H1 (cell line): ENCODE results near the gene KMT5C. TPM values are rescaled to one million over a fixed set of nuclear protein-coding genes. Genes with fewer than 3 reads are reported as not detected.

Source experiments
- ATF3 ChIP-seq: IDR thresholded peaks from 2 replicates; pipeline ENCODE4 v1.6.1; 2011; ENCODE audit warnings: low read depth, mild to moderate bottlenecking, low read length; ENCODE audit not compliant: insufficient read depth
- FOSL1 ChIP-seq: IDR thresholded peaks from 2 replicates; pipeline ENCODE4 v1.6.1; 2011; ENCODE audit warnings: mild to moderate bottlenecking, low read depth, low read length, moderate library complexity; ENCODE audit not compliant: insufficient read depth
- polyA plus RNA-seq, 7 experiments: library from polyadenylated mRNA; depleted of rRNA in 3 of 7; stranded (reverse) in 5 of 7; unstranded in 2 of 7; fragments of >200 nt in 5 of 7; fragments of 200-250 nt in 2 of 7; gene quantifications; 1 replicate in 5 of 7; 2 replicates in 1 of 7; 4 replicates in 1 of 7; pipeline versions ENCODE4 v1.2.1 to v1.2.3, GENCODE V29; 2011 to 2013; ENCODE audit warnings: missing spikeins in 2 of 7, mixed read lengths in 2 of 7
- total RNA-seq: library from RNA; stranded (reverse); fragmentation: NEBNext Ultra II Directional; extraction: Animal tissue kit (Norgen Biotek cat#: 25700); gene quantifications from 2 replicates; pipeline ENCODE4 v1.2.1, GENCODE V29; 2021

The KMT5C gene
- total and polyA plus RNA-seq, 2 of the 8 experiments (the other 6 are each of a cell fraction or from before 2014, with no cell fraction given) = 24.9 to 31.5 TPM

GRCh38 chr19:55345818-55346724, 6.4 kb downstream of the KMT5C start (continued):
- TF ChIP-seq FOSL1 (no peak), ATF3 (no peak)
- TF ChIP-seq, all 59 proteins: peak for 0
